HepG2 (cell line): ENCODE data around the gene MEPCE. TPM values are rescaled to one million over a fixed set of nuclear protein-coding genes. Genes with fewer than 3 reads are reported as not detected.

Experiments
- FOXC1 ChIP-seq: sonication (generic); formaldehyde crosslinking; IDR thresholded peaks from 2 replicates; pipeline ENCODE4 v1.8.0; 2022; ENCODE audit warnings: mild to moderate bottlenecking, missing genetic modification reagents, borderline replicate concordance
- NR2F6 ChIP-seq, 2 experiments: IDR thresholded peaks; 2 replicates each; pipeline ENCODE4 v1.6.1; 2016; ENCODE audit warnings: antibody characterized with exemption in 1 of 2, mild to moderate bottlenecking in 1 of 2
- POLR2AphosphoS2 ChIP-seq: IDR thresholded peaks from 2 replicates; pipeline ENCODE4 v1.6.1; 2011; ENCODE audit warnings: low read depth, low read length, improper control_type of control experiment
- TOPORS ChIP-seq: sonication (generic); formaldehyde crosslinking; IDR thresholded peaks from 2 replicates; pipeline ENCODE4 v1.8.0; 2023; ENCODE audit warnings: mild to moderate bottlenecking, missing genetic modification reagents
- ZNF3 ChIP-seq: IDR thresholded peaks from 2 replicates; pipeline ENCODE4 v1.7.0; 2017; ENCODE audit warnings: inconsistent platforms
- ZNF343 ChIP-seq: sonication (generic); formaldehyde crosslinking; IDR thresholded peaks from 2 replicates; pipeline ENCODE4 v1.4.0; 2020; ENCODE audit warnings: mild to moderate bottlenecking, missing genetic modification reagents
- ZNF709 ChIP-seq: sonication (generic); formaldehyde crosslinking; IDR thresholded peaks from 2 replicates; pipeline ENCODE4 v1.5.0; 2020; ENCODE audit warnings: mild to moderate bottlenecking, missing genetic modification reagents
- polyA plus RNA-seq, 8 experiments: library from polyadenylated mRNA; depleted of rRNA in 3 of 8; stranded (reverse) in 7 of 8; unstranded in 1 of 8; fragments of >200 nt; fragmentation: Illumina TruSeq in 4 of 8; extraction: Trizol in 4 of 8; gene quantifications; 2 replicates each; pipeline versions ENCODE4 v1.2.1 to v1.2.3, GENCODE V29; 2011 to 2016; ENCODE audit warnings: low read depth in 4 of 8, missing spikeins in 1 of 8, mixed read lengths in 1 of 8; ENCODE audit not compliant: insufficient read depth in 1 of 8
- total RNA-seq, 5 experiments: library from RNA; depleted of rRNA; stranded (reverse); fragments of >200 nt; fragmentation: Illumina TruSeq; extraction: Trizol; gene quantifications; 2 replicates each; pipeline ENCODE4 v1.2.3, GENCODE V29; 2016; ENCODE audit warnings: low read depth in 1 of 5
- TF ChIP-seq, protein P1 (sequence below): sonication (generic); formaldehyde crosslinking; IDR thresholded peaks from 2 replicates; pipeline ENCODE4 v1.4.0; 2020; ENCODE audit warnings: missing genetic modification reagents
- TF ChIP-seq, protein P2 (sequence below), 2 experiments: sonication (generic) in 1 of 2; formaldehyde crosslinking in 1 of 2; IDR thresholded peaks; 2 replicates each; pipeline versions ENCODE4 v1.4.0 to v1.6.1; 2016 to 2020; ENCODE audit warnings: borderline replicate concordance in 1 of 2, low read depth in 1 of 2, mild to moderate bottlenecking in 1 of 2, missing genetic modification reagents in 1 of 2
- TF ChIP-seq, protein P3 (sequence below), 2 experiments: sonication (generic) in 1 of 2; formaldehyde crosslinking in 1 of 2; IDR thresholded peaks; 2 replicates each; pipeline versions ENCODE4 v1.5.1 to v1.6.1; 2011 to 2020; ENCODE audit warnings: borderline replicate concordance in 1 of 2, low read depth in 1 of 2, low read length in 1 of 2, mild to moderate bottlenecking in 1 of 2, missing genetic modification reagents in 1 of 2, moderate library complexity in 1 of 2

MEPCE gene
- total and polyA plus RNA-seq, 2 of the 13 experiments (the other 11 are each of a cell fraction or from before 2014, with no cell fraction given), result 12.3 to 26.0 TPM

DNA sequence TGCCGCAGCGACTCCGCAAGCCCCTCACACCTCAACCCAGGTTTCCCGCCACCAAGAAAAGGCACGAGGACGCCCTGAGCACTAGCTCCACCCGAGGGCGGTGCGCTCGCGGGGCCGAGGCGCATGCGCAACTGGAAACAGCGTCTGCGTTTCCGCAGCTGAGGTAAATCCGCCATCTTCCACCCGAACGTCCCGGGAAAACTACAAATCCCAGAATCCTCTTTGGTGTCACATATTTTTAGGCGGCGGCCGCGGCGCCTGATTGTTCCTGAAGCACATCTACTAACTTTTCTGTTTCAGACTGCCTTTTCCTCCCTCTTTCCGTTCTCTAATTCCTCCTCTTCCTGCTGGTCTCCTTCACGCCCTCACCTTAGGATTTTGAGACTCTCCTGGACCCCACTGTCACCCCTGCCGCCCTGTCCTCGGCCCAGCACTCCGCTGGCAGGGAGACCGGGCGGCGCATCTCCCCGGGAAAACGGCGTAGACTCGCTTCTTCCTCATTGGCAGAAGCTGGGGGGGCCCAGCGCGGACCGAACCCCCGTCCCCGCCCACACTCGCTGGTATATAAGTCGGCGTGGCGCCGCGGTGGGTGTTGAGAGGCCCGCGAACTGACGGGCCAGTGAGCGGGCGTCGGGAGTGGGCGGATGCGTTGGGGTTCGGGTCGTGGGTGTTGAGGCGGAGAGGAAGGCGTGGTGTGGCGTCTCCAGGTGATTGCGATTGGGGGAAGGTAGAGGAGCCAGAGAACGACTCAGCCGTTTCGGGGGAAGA, 1.2 kb upstream of the MEPCE start, which contains the start of gene ZCWPW1 (continued):
- TF ChIP-seq, protein P1, sequence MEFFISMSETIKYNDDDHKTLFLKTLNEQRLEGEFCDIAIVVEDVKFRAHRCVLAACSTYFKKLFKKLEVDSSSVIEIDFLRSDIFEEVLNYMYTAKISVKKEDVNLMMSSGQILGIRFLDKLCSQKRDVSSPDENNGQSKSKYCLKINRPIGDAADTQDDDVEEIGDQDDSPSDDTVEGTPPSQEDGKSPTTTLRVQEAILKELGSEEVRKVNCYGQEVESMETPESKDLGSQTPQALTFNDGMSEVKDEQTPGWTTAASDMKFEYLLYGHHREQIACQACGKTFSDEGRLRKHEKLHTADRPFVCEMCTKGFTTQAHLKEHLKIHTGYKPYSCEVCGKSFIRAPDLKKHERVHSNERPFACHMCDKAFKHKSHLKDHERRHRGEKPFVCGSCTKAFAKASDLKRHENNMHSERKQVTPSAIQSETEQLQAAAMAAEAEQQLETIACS, result no peak; the same call in none of the 2 replicates
- TF ChIP-seq, protein P2, sequence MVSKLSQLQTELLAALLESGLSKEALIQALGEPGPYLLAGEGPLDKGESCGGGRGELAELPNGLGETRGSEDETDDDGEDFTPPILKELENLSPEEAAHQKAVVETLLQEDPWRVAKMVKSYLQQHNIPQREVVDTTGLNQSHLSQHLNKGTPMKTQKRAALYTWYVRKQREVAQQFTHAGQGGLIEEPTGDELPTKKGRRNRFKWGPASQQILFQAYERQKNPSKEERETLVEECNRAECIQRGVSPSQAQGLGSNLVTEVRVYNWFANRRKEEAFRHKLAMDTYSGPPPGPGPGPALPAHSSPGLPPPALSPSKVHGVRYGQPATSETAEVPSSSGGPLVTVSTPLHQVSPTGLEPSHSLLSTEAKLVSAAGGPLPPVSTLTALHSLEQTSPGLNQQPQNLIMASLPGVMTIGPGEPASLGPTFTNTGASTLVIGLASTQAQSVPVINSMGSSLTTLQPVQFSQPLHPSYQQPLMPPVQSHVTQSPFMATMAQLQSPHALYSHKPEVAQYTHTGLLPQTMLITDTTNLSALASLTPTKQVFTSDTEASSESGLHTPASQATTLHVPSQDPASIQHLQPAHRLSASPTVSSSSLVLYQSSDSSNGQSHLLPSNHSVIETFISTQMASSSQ (IDR thresholded peaks at IDR 0.05; ENCODE audit: low read depth), result peak; percentile 15; the same call in 1 of the 2 replicates
- TF ChIP-seq, protein P2 (CRISPR knock-in tag; IDR thresholded peaks at IDR 0.05; ENCODE audit: borderline replicate concordance), result no peak; the same call in 1 of the 2 replicates
- TF ChIP-seq POLR2AphosphoS2, result peak; percentile 90
- peak; percentile 19; the same call in 1 of the 2 replicates for TF ChIP-seq FOXC1 (CRISPR knock-in tag)
- TF ChIP-seq, protein P3, sequence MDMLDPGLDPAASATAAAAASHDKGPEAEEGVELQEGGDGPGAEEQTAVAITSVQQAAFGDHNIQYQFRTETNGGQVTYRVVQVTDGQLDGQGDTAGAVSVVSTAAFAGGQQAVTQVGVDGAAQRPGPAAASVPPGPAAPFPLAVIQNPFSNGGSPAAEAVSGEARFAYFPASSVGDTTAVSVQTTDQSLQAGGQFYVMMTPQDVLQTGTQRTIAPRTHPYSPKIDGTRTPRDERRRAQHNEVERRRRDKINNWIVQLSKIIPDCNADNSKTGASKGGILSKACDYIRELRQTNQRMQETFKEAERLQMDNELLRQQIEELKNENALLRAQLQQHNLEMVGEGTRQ (IDR thresholded peaks at IDR 0.05; ENCODE audit: low read depth, low read length), result no peak
- TF ChIP-seq, protein P3 (CRISPR knock-in tag; IDR thresholded peaks at IDR 0.05; ENCODE audit: borderline replicate concordance), result no peak
- TF ChIP-seq NR2F6 (IDR thresholded peaks at IDR 0.05), result no peak
- TF ChIP-seq NR2F6 (CRISPR knock-in tag; IDR thresholded peaks at IDR 0.05), result peak; percentile 61; the same call in 1 of the 2 replicates
- no peak for TF ChIP-seq ZNF3
- peak; percentile 77; the same call in 1 of the 2 replicates for TF ChIP-seq TOPORS (CRISPR knock-in tag)
- peak; percentile 98 for TF ChIP-seq ZNF709 (CRISPR knock-in tag)
- TF ChIP-seq ZNF343 (CRISPR knock-in tag), result no peak
